Mesendoderm (in vitro differentiated cells): ENCODE data around the gene ARHGAP10.

Experiments
- DNase-seq: peaks from one replicate; pipeline ENCODE4 v3.0.0; 2013
- H2AK5ac ChIP-seq: 2 replicates; pipeline ENCODE4 v1.6.1; 2013; ENCODE audit warnings: low read length, inconsistent platforms
- H2BK120ac ChIP-seq: 2 replicates; pipeline ENCODE4 v1.6.1; 2013; ENCODE audit warnings: low read depth, mild to moderate bottlenecking, low read length, moderate library complexity, mixed read lengths
- H2BK15ac ChIP-seq: replicated peaks from 2 replicates; pipeline ENCODE4 v1.6.1; 2013; ENCODE audit warnings: low read depth, mild to moderate bottlenecking, moderate library complexity
- H2BK5ac ChIP-seq: 2 replicates; pipeline ENCODE4 v1.6.1; 2013; ENCODE audit warnings: low read length, inconsistent platforms
- H3K18ac ChIP-seq: 2 replicates; pipeline ENCODE4 v1.6.1; 2013; ENCODE audit warnings: mild to moderate bottlenecking, low read length, mixed read lengths
- H3K23ac ChIP-seq: one replicate; pipeline ENCODE4 v1.6.1; 2013; ENCODE audit warnings: low read length
- H3K27ac ChIP-seq: 2 replicates; pipeline ENCODE4 v1.5.1; 2013; ENCODE audit warnings: low read depth, mild to moderate bottlenecking, inconsistent platforms, low read length, moderate library complexity
- H3K27me3 ChIP-seq: 2 replicates; pipeline ENCODE4 v1.6.1; 2013; ENCODE audit warnings: low read length, control low read depth, mild to moderate bottlenecking, inconsistent platforms; ENCODE audit not compliant: insufficient read depth, poor library complexity
- H3K36me3 ChIP-seq: 2 replicates; pipeline ENCODE4 v1.6.1; 2013; ENCODE audit warnings: low read length, inconsistent platforms; ENCODE audit not compliant: control insufficient read depth, insufficient read depth
- H3K4ac ChIP-seq: one replicate; pipeline ENCODE4 v1.6.1; 2013; ENCODE audit warnings: low read depth, mild to moderate bottlenecking, low read length, moderate library complexity
- H3K4me1 ChIP-seq: 2 replicates; pipeline ENCODE4 v1.6.1; 2013; ENCODE audit warnings: low read depth, low read length, inconsistent platforms; ENCODE audit not compliant: control insufficient read depth
- H3K4me2 ChIP-seq: 2 replicates; pipeline ENCODE4 v1.6.1; 2013; ENCODE audit warnings: low read length
- H3K4me3 ChIP-seq: 2 replicates; pipeline ENCODE4 v1.5.1; 2013; ENCODE audit warnings: mild to moderate bottlenecking, low read length
- H3K56ac ChIP-seq: one replicate; pipeline ENCODE4 v1.6.1; 2013; ENCODE audit warnings: low read length
- H3K79me1 ChIP-seq: 2 replicates; pipeline ENCODE4 v1.6.1; 2013; ENCODE audit warnings: low read length, inconsistent platforms
- H3K79me2 ChIP-seq: 2 replicates; pipeline ENCODE4 v1.6.1; 2013; ENCODE audit warnings: mild to moderate bottlenecking, low read length; ENCODE audit not compliant: control insufficient read depth, insufficient read depth
- H3K9ac ChIP-seq: 2 replicates; pipeline ENCODE4 v1.6.1; 2013; ENCODE audit warnings: low read length, inconsistent platforms
- H4K5ac ChIP-seq: one replicate; pipeline ENCODE4 v1.6.1; 2013; ENCODE audit warnings: low read length
- H4K8ac ChIP-seq: one replicate; pipeline ENCODE4 v1.6.1; 2013; ENCODE audit warnings: low read depth, mild to moderate bottlenecking, control low read depth, low read length, moderate library complexity
- WGBS: extraction: QIAGEN DNeasy Blood & Tissue Kit; methylation state at CpG from one replicate; pipeline ENCODE4 v1.1.7; 2013; ENCODE audit warnings: low lambda C conversion rate, missing lambda C conversion rate; ENCODE audit not compliant: insufficient coverage; ENCODE audit errors: extremely low coverage; 5-methylcytosine and 5-hydroxymethylcytosine counted together

ARHGAP10 gene

GRCh38 chr4:148090503-148091476 lies 358.9 kb downstream of the ARHGAP10 start:
- Histone ChIP-seq H3K4me3 (no peak overlapping the region), H2BK15ac (no peak overlapping the region), H3K4me1 (no peaks in the 10 kb centered on the region), H3K4ac (no peak overlapping the region), H2AK5ac (no peak overlapping the region), H3K36me3 (no peaks in the 10 kb centered on the region), H4K5ac (no peak overlapping the region), H3K56ac (no peak overlapping the region), H3K18ac (no peak overlapping the region), H3K27me3 (no peaks in the 10 kb centered on the region), H3K9ac (no peak overlapping the region), H3K23ac (no peak overlapping the region), H4K8ac (no peak overlapping the region), H3K79me1 (no peaks in the 10 kb centered on the region), H3K79me2 (no peaks in the 10 kb centered on the region), H3K27ac (no peak overlapping the region), H3K4me2 (no peak overlapping the region), H2BK120ac (no peak overlapping the region), H2BK5ac (no peak overlapping the region)
- WGBS: no CpG with 5 or more reads among the region's 17 CpGs
- DNase-seq: no peak

- Histone ChIP-seq H3K4me3 (no peak overlapping the region), H2AK5ac (no peak overlapping the region), H3K18ac (no peak overlapping the region), H3K36me3 (no peaks in the 10 kb centered on the region), H3K79me2 (no peaks in the 10 kb centered on the region), H4K8ac (no peak overlapping the region), H4K5ac (no peak overlapping the region), H3K4ac (no peak overlapping the region), H3K23ac (no peak overlapping the region), H3K4me1 (no peaks in the 10 kb centered on the region), H3K79me1 (no peaks in the 10 kb centered on the region), H2BK5ac (no peak overlapping the region), H3K4me2 (no peak overlapping the region), H2BK15ac (no peak overlapping the region), H3K56ac (no peak overlapping the region), H3K27me3 (no peaks in the 10 kb centered on the region), H3K9ac (no peak overlapping the region), H2BK120ac (no peak overlapping the region), H3K27ac (no peak overlapping the region)
- WGBS: no CpG with 5 or more reads among the region's 4 CpGs
- DNase-seq: no peak
Observed at GRCh38 chr4:148091896-148092295, 360.0 kb downstream of the ARHGAP10 start.

- WGBS: no CpG with 5 or more reads among the region's 11 CpGs
- no peak overlapping the region for H3K4me2 ChIP-seq
- no peak for DNase-seq
Observed at GRCh38 chr4:148092316-148093014, 360.6 kb downstream of the ARHGAP10 start.

GRCh38 chr4:148093065-148093464 lies 361.2 kb downstream of the ARHGAP10 start:
- Histone ChIP-seq H3K27me3 (no peaks in the 10 kb centered on the region), H4K8ac (no peak overlapping the region), H3K9ac (no peak overlapping the region), H3K27ac (no peak overlapping the region), H3K23ac (no peak overlapping the region), H4K5ac (no peak overlapping the region), H2AK5ac (no peak overlapping the region), H3K56ac (no peak overlapping the region), H2BK15ac (no peak overlapping the region), H3K79me2 (no peaks in the 10 kb centered on the region), H3K4me1 (no peaks in the 10 kb centered on the region), H3K4ac (no peak overlapping the region), H2BK120ac (no peak overlapping the region), H3K36me3 (no peaks in the 10 kb centered on the region), H3K79me1 (no peaks in the 10 kb centered on the region), H2BK5ac (no peak overlapping the region), H3K18ac (no peak overlapping the region), H3K4me3 (no peak overlapping the region), H3K4me2 (no peak overlapping the region)
- DNase-seq: no peak
- no CpG with 5 or more reads among the region's 5 CpGs for WGBS

More at GRCh38 chr4:148092316-148093014, 360.6 kb downstream of the ARHGAP10 start:
- Histone ChIP-seq H3K79me1 (no peaks in the 10 kb centered on the region), H4K5ac (no peak overlapping the region), H3K18ac (no peak overlapping the region), H2BK5ac (no peak overlapping the region), H3K4me1 (no peaks in the 10 kb centered on the region), H3K79me2 (no peaks in the 10 kb centered on the region), H3K9ac (no peak overlapping the region), H2BK15ac (no peak overlapping the region), H3K4ac (no peak overlapping the region), H3K36me3 (no peaks in the 10 kb centered on the region), H4K8ac (no peak overlapping the region), H2AK5ac (no peak overlapping the region), H3K56ac (no peak overlapping the region), H3K23ac (no peak overlapping the region), H3K27ac (no peak overlapping the region), H3K27me3 (no peaks in the 10 kb centered on the region), H2BK120ac (no peak overlapping the region), H3K4me3 (no peak overlapping the region)

- Histone ChIP-seq H3K36me3 (no peaks in the 10 kb centered on the region), H3K56ac (no peak overlapping the region), H3K4me3 (no peak overlapping the region), H4K5ac (no peak overlapping the region), H2AK5ac (no peak overlapping the region), H3K18ac (no peak overlapping the region), H2BK5ac (no peak overlapping the region), H3K27ac (no peak overlapping the region), H3K4me2 (no peak overlapping the region), H3K79me2 (no peaks in the 10 kb centered on the region), H3K23ac (no peak overlapping the region), H2BK15ac (no peak overlapping the region), H4K8ac (no peak overlapping the region), H2BK120ac (no peak overlapping the region), H3K4ac (no peak overlapping the region), H3K9ac (no peak overlapping the region), H3K4me1 (no peaks in the 10 kb centered on the region), H3K79me1 (no peaks in the 10 kb centered on the region), H3K27me3 (no peaks in the 10 kb centered on the region)
- WGBS: no CpG with 5 or more reads among the region's 1 CpG
- DNase-seq: no peak
Observed at GRCh38 chr4:148094149-148094548, 362.3 kb downstream of the ARHGAP10 start.
